ENCODE data around the gene LNP1. TPM values are rescaled to one million over a fixed set of nuclear protein-coding genes. Genes with fewer than 3 reads are reported as not detected.

The LNP1 gene
- total RNA-seq, 2 experiments from 2014 or later, result 8.9 to 12.7 TPM

- H3K4me3 ChIP-seq (ENCODE audit: low read depth, low read length, poor library complexity, severe bottlenecking), result no peak overlapping the region
- H3K9me2 ChIP-seq (ENCODE audit: insufficient read depth, low read length), result no peaks in the 10 kb centered on the region
- H3K9me3 ChIP-seq (ENCODE audit: low read length), result no peaks in the 10 kb centered on the region
- TF ChIP-seq EZH2phosphoT487 (IDR thresholded peaks at IDR 0.05; ENCODE audit: borderline replicate concordance, low read depth, low read length) (no peak), CTCF (conservative IDR thresholded peaks at IDR 0.05; ENCODE audit: low read length) (no peak)
- H3K79me2 ChIP-seq (ENCODE audit: insufficient read depth, low read depth, low read length), result no peaks in the 10 kb centered on the region; the same call in 1 of the 2 replicates
- no TSS peak for BruUV-seq (replicated peaks)
- H4K20me1 ChIP-seq (ENCODE audit: insufficient read depth, low read length), result no peaks in the 10 kb centered on the region
- no peak overlapping the region for H2AFZ ChIP-seq (ENCODE audit: low read length)
- H3K4me1 ChIP-seq (ENCODE audit: insufficient read depth, low read length, poor library complexity, severe bottlenecking), result no peaks in the 10 kb centered on the region
- no peak overlapping the region for H3K4me2 ChIP-seq (ENCODE audit: low read length)
- H3K27ac ChIP-seq (ENCODE audit: low read depth, low read length, poor library complexity, severe bottlenecking), result no peak overlapping the region
- CTCF ChIA-PET (ENCODE audit: unreplicated experiment), result no interaction called here
- intact Hi-C loops (cut with micrococcal nuclease; ENCODE audit: unreplicated experiment), result no loop called here
- peaks cover 24% of the 10 kb centered on the region for H3K36me3 ChIP-seq (ENCODE audit: insufficient read depth, low read length)
- no peak for DNase-seq (ENCODE audit: low spot score)
- POLR2A ChIA-PET, result interaction anchor here (0.5 kb wide), 1 partner anchor 9 kb away, joined by 4 read pairs; no protein-coding TSS in a partner anchor
Observed at GRCh38 chr3:100413613-100414012, 12.3 kb downstream of the LNP1 start.

DNA sequence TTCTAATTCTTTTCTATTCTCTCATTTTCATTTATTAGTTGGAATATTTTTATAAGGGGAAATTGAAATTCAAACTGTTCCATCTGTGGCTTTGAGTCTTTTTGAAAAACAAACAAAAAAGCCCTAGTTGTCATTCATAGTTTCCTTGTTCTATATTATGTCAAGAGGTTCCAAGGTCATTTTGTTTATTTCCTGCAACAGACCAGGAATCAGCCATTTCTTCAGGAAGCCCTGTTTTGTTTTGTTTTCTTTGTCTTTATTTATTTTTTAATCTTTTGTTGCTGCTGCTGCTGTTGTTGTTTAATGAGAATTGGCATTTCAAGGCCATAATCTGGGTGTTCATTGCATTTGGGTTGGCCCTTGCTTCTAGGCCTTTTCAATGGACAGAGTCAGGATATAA is 14.8 kb downstream of the LNP1 start:
- intact Hi-C loops (cut with micrococcal nuclease; ENCODE audit: unreplicated experiment), result no loop called here
- DNase-seq (ENCODE audit: low spot score), result no peak
- POLR2A ChIA-PET, result interaction anchor here (1.3 kb wide), 1 partner anchor 11 kb away, joined by 4 read pairs; no protein-coding TSS in a partner anchor
- CTCF ChIA-PET (ENCODE audit: unreplicated experiment), result no interaction called here
- Histone ChIP-seq H3K4me3 (ENCODE audit: low read depth, low read length, poor library complexity, severe bottlenecking) (no peak overlapping the region), H2AFZ (ENCODE audit: low read length) (no peak overlapping the region), H4K20me1 (ENCODE audit: insufficient read depth, low read length) (no peaks in the 10 kb centered on the region), H3K36me3 (ENCODE audit: insufficient read depth, low read length) (0 out of 2 replicates have a peak, but pooled peaks cover 10% of the 10 kb centered on the region), H3K4me2 (ENCODE audit: low read length) (no peak overlapping the region), H3K9me2 (ENCODE audit: insufficient read depth, low read length) (no peaks in the 10 kb centered on the region), H3K9me3 (ENCODE audit: low read length) (no peaks in the 10 kb centered on the region), H3K27ac (ENCODE audit: low read depth, low read length, poor library complexity, severe bottlenecking) (no peak overlapping the region), H3K4me1 (ENCODE audit: insufficient read depth, low read length, poor library complexity, severe bottlenecking) (peaks cover 6% of the 10 kb centered on the region), H3K79me2 (ENCODE audit: insufficient read depth, low read depth, low read length) (no peaks in the 10 kb centered on the region)
- BruUV-seq (replicated peaks), result no TSS peak
- TF ChIP-seq CTCF (conservative IDR thresholded peaks at IDR 0.05; ENCODE audit: low read length) (no peak), EZH2phosphoT487 (IDR thresholded peaks at IDR 0.05; ENCODE audit: borderline replicate concordance, low read depth, low read length) (no peak)

DNA sequence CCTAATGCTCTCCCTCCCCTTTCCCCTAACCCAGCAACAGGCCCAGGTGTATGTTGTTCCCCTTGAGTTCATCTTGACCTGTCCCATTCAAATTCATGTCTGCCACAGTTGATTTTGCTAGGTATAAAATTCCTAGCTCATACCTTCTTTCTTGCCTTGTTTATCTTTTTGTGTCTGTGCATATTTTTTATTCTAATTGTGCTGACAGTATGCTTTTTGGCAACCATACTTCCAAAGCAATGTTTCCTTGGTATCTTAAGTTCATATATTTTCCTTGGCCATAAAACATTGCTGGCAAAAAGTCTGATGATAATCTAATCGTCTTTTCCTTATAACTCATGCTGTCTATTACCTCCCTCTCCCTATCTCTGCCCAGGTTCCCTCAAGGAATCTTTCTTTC is 15.5 kb downstream of the LNP1 start:
- Histone ChIP-seq H3K9me3 (ENCODE audit: low read length) (no peaks in the 10 kb centered on the region), H3K9me2 (ENCODE audit: insufficient read depth, low read length) (no peaks in the 10 kb centered on the region), H3K4me2 (ENCODE audit: low read length) (no peak overlapping the region), H3K36me3 (ENCODE audit: insufficient read depth, low read length) (0 out of 2 replicates have a peak, but pooled peaks cover 3% of the 10 kb centered on the region), H3K27ac (ENCODE audit: low read depth, low read length, poor library complexity, severe bottlenecking) (no peak overlapping the region), H3K4me3 (ENCODE audit: low read depth, low read length, poor library complexity, severe bottlenecking) (no peak overlapping the region), H3K79me2 (ENCODE audit: insufficient read depth, low read depth, low read length) (no peaks in the 10 kb centered on the region), H4K20me1 (ENCODE audit: insufficient read depth, low read length) (no peaks in the 10 kb centered on the region), H2AFZ (ENCODE audit: low read length) (no peak overlapping the region), H3K4me1 (ENCODE audit: insufficient read depth, low read length, poor library complexity, severe bottlenecking) (peaks cover 6% of the 10 kb centered on the region)
- POLR2A ChIA-PET, result interaction anchor here (0.6 kb wide), 1 partner anchor 1376 kb away, joined by 3 read pairs; no protein-coding TSS in a partner anchor
- DNase-seq (ENCODE audit: low spot score), result no peak
- no TSS peak for BruUV-seq (replicated peaks)
- intact Hi-C loops (cut with micrococcal nuclease; ENCODE audit: unreplicated experiment), result no loop called here
- CTCF ChIA-PET (ENCODE audit: unreplicated experiment), result no interaction called here
- TF ChIP-seq EZH2phosphoT487 (IDR thresholded peaks at IDR 0.05; ENCODE audit: borderline replicate concordance, low read depth, low read length) (no peak), CTCF (conservative IDR thresholded peaks at IDR 0.05; ENCODE audit: low read length) (no peak)

Measured in OCI-LY7 (cell line).